ENCODE results near the gene ZNF778. TPM values are rescaled to one million over a fixed set of nuclear protein-coding genes. Genes with fewer than 3 reads are reported as not detected.

The ZNF778 gene
- total RNA-seq, 1 experiment from 2014 or later: 16.4 TPM

- Histone ChIP-seq H4K8ac (replicated peaks; ENCODE audit: insufficient read length, low read depth, low read length) (no peak overlapping the region), H3K27me3 (ENCODE audit: insufficient read depth, low read length) (peaks cover 7% of the 10 kb centered on the region; the same call in 1 of the 2 replicates), H3K23me2 (ENCODE audit: insufficient read length, low read depth, low read length, poor library complexity, severe bottlenecking) (peaks cover 8% of the 10 kb centered on the region), H3K4ac (ENCODE audit: low read depth, low read length) (no peak overlapping the region), H2AK5ac (ENCODE audit: insufficient read length, low read length) (no peak overlapping the region), H3K14ac (ENCODE audit: insufficient read depth, low read length) (no peak overlapping the region; the same call in 1 of the 2 replicates), H3K18ac (ENCODE audit: insufficient read length, low read depth, low read length) (no peak overlapping the region), H3K23ac (ENCODE audit: insufficient read length, low read depth, low read length) (no peak overlapping the region), H4K91ac (ENCODE audit: insufficient read length, low read depth, low read length) (no peak overlapping the region), H3K9ac (ENCODE audit: extremely low read depth, insufficient read length, low read length) (no peak overlapping the region), H3K79me2 (ENCODE audit: insufficient read depth, low read length) (no peaks in the 10 kb centered on the region), H4K5ac (ENCODE audit: insufficient read length, low read depth, low read length) (no peak overlapping the region), H3K27ac (ENCODE audit: insufficient read length, low read depth, low read length) (no peak overlapping the region), H2BK5ac (ENCODE audit: insufficient read length, low read length) (no peak overlapping the region), H3K79me1 (ENCODE audit: insufficient read depth, low read depth, low read length, poor library complexity, severe bottlenecking) (no peaks in the 10 kb centered on the region), H2BK120ac (ENCODE audit: low read depth, low read length, poor library complexity, severe bottlenecking) (no peak overlapping the region), H3T11ph (ENCODE audit: low read length) (no peak overlapping the region), H2BK20ac (ENCODE audit: low read depth, low read length, poor library complexity, severe bottlenecking) (no peak overlapping the region), H4K20me1 (ENCODE audit: control insufficient read depth, insufficient read depth, insufficient read length) (no peaks in the 10 kb centered on the region), H2BK12ac (ENCODE audit: insufficient read length, low read depth, low read length) (no peak overlapping the region), H3K56ac (ENCODE audit: insufficient read length, low read depth, low read length) (no peak overlapping the region), H3K9me3 (ENCODE audit: control insufficient read depth, low read depth, low read length) (no peaks in the 10 kb centered on the region), H3K4me2 (ENCODE audit: insufficient read depth, insufficient read length, low read length) (peak overlapping the region; percentile 60), H2AFZ (ENCODE audit: low read length) (no peak overlapping the region), H3K4me1 (ENCODE audit: insufficient read depth, low read length) (no peaks in the 10 kb centered on the region), H2BK15ac (ENCODE audit: low read depth, low read length) (no peak overlapping the region)
- peak; percentile 89 for DNase-seq
- no CpG with 5 or more reads among the region's 111 CpGs for WGBS (ENCODE audit: extremely low coverage, insufficient read length, low lambda C conversion rate)
- TF ChIP-seq, protein P1, sequence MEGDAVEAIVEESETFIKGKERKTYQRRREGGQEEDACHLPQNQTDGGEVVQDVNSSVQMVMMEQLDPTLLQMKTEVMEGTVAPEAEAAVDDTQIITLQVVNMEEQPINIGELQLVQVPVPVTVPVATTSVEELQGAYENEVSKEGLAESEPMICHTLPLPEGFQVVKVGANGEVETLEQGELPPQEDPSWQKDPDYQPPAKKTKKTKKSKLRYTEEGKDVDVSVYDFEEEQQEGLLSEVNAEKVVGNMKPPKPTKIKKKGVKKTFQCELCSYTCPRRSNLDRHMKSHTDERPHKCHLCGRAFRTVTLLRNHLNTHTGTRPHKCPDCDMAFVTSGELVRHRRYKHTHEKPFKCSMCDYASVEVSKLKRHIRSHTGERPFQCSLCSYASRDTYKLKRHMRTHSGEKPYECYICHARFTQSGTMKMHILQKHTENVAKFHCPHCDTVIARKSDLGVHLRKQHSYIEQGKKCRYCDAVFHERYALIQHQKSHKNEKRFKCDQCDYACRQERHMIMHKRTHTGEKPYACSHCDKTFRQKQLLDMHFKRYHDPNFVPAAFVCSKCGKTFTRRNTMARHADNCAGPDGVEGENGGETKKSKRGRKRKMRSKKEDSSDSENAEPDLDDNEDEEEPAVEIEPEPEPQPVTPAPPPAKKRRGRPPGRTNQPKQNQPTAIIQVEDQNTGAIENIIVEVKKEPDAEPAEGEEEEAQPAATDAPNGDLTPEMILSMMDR (conservative IDR thresholded peaks at IDR 0.05): no peak
- Mint-ChIP-seq H3K9me3 (peaks cover 5 to 6% of the 10 kb centered on the region in 2 experiments; a peak in 2 of 5 replicates), H3K36me3 (ENCODE audit: insufficient read depth in 1 of 3, low read depth in 3 of 3) (no peaks in the 10 kb centered on the region; a peak in 1 of 7 replicates), H3K27me3 (ENCODE audit: low read depth) (peaks cover 55% of the 10 kb centered on the region), H3K4me3 (peak overlapping the region; percentile 62 to 78), H3K27ac (no peak overlapping the region), H3K4me1 (peaks cover 6 to 11% of the 10 kb centered on the region in 2 experiments; a peak in 2 of 4 replicates)
These were observed 15.8 kb upstream of the ZNF778 start for GRCh38 chr16:89201439-89202377.
